Suprapubic skin (tissue), 4 donors: ENCODE results near the gene VWA3B. TPM values are rescaled to one million over a fixed set of nuclear protein-coding genes. Genes with fewer than 3 reads are reported as not detected.

ENCODE experiments used
- DNase-seq, 2 donors: peaks; one replicate each; pipeline ENCODE4 v3.0.0-alpha.2; 2019; ENCODE audit warnings: low spot score in 2 of 2
- H3K27ac ChIP-seq: fragments of 200-600 bp; sonication (generic); one replicate; pipeline ENCODE4 v1.5.1; 2019
- H3K27me3 ChIP-seq: fragments of 200-600 bp; sonication (generic); one replicate; pipeline ENCODE4 v1.5.1; 2019
- H3K36me3 ChIP-seq: fragments of 200-600 bp; sonication (generic); one replicate; pipeline ENCODE4 v1.5.1; 2019
- H3K4me1 ChIP-seq: fragments of 200-600 bp; sonication (generic); one replicate; pipeline ENCODE4 v1.5.1; 2019
- H3K4me3 ChIP-seq: fragments of 200-600 bp; sonication (generic); one replicate; pipeline ENCODE4 v1.5.1; 2019; ENCODE audit warnings: mild to moderate bottlenecking
- H3K9me3 ChIP-seq: fragments of 200-600 bp; sonication (generic); one replicate; pipeline ENCODE4 v1.5.1; 2019
- EP300 ChIP-seq: sonication (generic); formaldehyde crosslinking; IDR thresholded peaks from one replicate; pipeline ENCODE4 v1.6.1; 2017; ENCODE audit warnings: antibody characterized with exemption
- POLR2A ChIP-seq, 2 donors: fragments of 450-650 bp; IDR thresholded peaks; one replicate each; pipeline ENCODE4 v1.6.1; 2017; ENCODE audit warnings: antibody characterized with exemption in 2 of 2, mild to moderate bottlenecking in 2 of 2, moderate library complexity in 2 of 2
- POLR2AphosphoS5 ChIP-seq, 3 donors: sonication (generic); formaldehyde crosslinking; IDR thresholded peaks; one replicate each; pipeline ENCODE4 v1.6.1; 2017; ENCODE audit warnings: antibody characterized with exemption in 3 of 3
- WGBS: methylation state at CpG from one replicate; pipeline ENCODE4 v1.1.5; 2018; 5-methylcytosine and 5-hydroxymethylcytosine counted together
- total RNA-seq, 4 donors: library from RNA; depleted of rRNA; stranded (reverse); fragments of >200 nt; gene quantifications; one replicate each; pipeline ENCODE4 v1.1.0, GENCODE V29; 2016
- TF ChIP-seq, protein P1 (sequence below), 2 donors: fragments of 200-600 bp in 1 of 2; fragments of 450-650 bp in 1 of 2; sonication (generic) in 1 of 2; IDR thresholded peaks; one replicate each; pipeline ENCODE4 v1.5.1; 2016 to 2019; ENCODE audit warnings: antibody characterized with exemption in 2 of 2, mild to moderate bottlenecking in 1 of 2, moderate library complexity in 1 of 2

The VWA3B gene
- total RNA-seq, 4 donors from 2014 or later: not detected

- Histone ChIP-seq H3K4me3 (no peak overlapping the region), H3K36me3 (no peaks in the 10 kb centered on the region), H3K27ac (no peak overlapping the region), H3K9me3 (no peaks in the 10 kb centered on the region), H3K4me1 (no peaks in the 10 kb centered on the region), H3K27me3 (no peaks in the 10 kb centered on the region)
- DNase-seq: no peak
- no peak for TF ChIP-seq POLR2AphosphoS5 (IDR thresholded peaks at IDR 0.05)
- TF ChIP-seq POLR2A (IDR thresholded peaks at IDR 0.05): no peak
- TF ChIP-seq, protein P1, sequence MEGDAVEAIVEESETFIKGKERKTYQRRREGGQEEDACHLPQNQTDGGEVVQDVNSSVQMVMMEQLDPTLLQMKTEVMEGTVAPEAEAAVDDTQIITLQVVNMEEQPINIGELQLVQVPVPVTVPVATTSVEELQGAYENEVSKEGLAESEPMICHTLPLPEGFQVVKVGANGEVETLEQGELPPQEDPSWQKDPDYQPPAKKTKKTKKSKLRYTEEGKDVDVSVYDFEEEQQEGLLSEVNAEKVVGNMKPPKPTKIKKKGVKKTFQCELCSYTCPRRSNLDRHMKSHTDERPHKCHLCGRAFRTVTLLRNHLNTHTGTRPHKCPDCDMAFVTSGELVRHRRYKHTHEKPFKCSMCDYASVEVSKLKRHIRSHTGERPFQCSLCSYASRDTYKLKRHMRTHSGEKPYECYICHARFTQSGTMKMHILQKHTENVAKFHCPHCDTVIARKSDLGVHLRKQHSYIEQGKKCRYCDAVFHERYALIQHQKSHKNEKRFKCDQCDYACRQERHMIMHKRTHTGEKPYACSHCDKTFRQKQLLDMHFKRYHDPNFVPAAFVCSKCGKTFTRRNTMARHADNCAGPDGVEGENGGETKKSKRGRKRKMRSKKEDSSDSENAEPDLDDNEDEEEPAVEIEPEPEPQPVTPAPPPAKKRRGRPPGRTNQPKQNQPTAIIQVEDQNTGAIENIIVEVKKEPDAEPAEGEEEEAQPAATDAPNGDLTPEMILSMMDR (IDR thresholded peaks at IDR 0.05): no peak
- no peak for TF ChIP-seq EP300
- WGBS: 78% methylated on average over 6 of the region's 6 CpGs
These were observed 27.8 kb downstream of the VWA3B start for GRCh38 chr2:98114643-98115330.

DNA sequence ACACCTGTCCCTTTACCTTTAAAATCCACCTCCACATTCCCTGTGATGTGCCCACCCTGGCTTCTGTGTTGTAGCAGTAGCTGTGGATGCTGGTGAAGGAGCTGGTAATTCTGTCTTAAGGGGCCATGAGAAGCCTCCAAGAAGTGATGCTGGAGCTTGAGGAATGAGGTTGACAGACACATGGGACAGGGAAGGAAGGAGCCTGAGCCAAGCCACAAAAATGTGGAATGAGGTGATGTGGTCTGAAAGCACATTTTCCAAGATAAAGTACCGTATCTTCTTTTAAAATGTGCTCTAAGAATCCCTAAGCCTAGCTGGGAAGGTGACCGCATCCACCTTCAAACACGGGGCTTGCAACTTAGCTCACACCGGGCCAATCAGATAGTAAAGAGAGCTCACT is 31.2 kb downstream of the VWA3B start:
- Histone ChIP-seq H3K9me3 (no peaks in the 10 kb centered on the region), H3K4me1 (no peaks in the 10 kb centered on the region), H3K27me3 (no peaks in the 10 kb centered on the region), H3K36me3 (no peaks in the 10 kb centered on the region), H3K4me3 (no peak overlapping the region), H3K27ac (no peak overlapping the region)
- 73% methylated on average over 4 of the region's 4 CpGs for WGBS
- DNase-seq: no peak
- TF ChIP-seq EP300: no peak

DNA sequence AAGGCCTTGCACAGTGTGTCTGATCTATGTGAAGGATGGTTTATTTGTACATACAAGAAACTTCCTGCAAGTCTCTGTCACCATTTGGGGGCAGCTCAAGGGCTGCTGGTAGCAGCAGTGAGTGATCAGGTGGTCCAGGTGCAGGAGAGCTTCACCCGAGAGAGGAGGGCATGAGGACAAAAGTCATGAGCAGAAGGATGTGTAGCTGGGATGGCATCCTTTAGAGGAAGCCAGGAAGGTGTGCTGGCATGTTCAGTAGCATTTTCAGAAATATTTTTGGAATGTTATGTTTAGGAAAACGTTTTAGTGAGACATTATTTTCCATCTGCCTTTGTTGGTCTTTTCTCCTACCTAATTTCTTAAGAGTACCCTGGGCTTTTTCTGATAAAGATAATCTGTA is 31.9 kb downstream of the VWA3B start:
- H3K27ac ChIP-seq: no peak overlapping the region
- H3K9me3 ChIP-seq: no peaks in the 10 kb centered on the region
- no peak for DNase-seq
- H3K36me3 ChIP-seq: no peaks in the 10 kb centered on the region
- WGBS: 33% methylated on average over 2 of the region's 2 CpGs
- no peak overlapping the region for H3K4me3 ChIP-seq
- TF ChIP-seq, protein P1 (IDR thresholded peaks at IDR 0.05): no peak
- TF ChIP-seq POLR2AphosphoS5 (IDR thresholded peaks at IDR 0.05): no peak
- TF ChIP-seq EP300: no peak
- no peaks in the 10 kb centered on the region for H3K4me1 ChIP-seq
- no peaks in the 10 kb centered on the region for H3K27me3 ChIP-seq

DNA sequence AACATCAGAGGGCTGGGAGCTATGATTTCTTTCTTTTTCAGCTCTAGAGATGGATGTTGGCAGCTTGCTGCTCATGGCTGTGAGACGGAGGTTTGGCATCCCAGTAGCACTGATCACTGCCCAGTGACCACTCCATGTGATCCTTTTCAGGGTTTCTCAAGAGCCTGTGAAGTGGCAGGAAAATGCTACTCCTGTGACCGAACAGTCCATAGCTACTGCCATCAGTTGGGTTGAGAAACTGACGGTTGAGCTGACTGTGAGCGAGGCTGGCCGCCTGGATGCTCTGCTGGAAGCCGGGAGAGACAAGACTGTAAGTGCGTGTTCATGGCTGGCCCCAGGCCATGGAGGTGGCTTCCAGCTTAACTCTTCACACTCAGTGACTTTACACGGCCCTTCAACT is 34.2 kb downstream of the VWA3B start:
- Histone ChIP-seq H3K4me3 (no peak overlapping the region), H3K36me3 (no peaks in the 10 kb centered on the region), H3K27me3 (no peaks in the 10 kb centered on the region), H3K27ac (no peak overlapping the region), H3K9me3 (no peaks in the 10 kb centered on the region), H3K4me1 (no peaks in the 10 kb centered on the region)
- DNase-seq: no peak
- TF ChIP-seq POLR2AphosphoS5 (IDR thresholded peaks at IDR 0.05): no peak
- no peak for TF ChIP-seq POLR2A (IDR thresholded peaks at IDR 0.05)
- no peak for TF ChIP-seq EP300
- TF ChIP-seq, protein P1 (IDR thresholded peaks at IDR 0.05): no peak
- WGBS: 50% methylated on average over 8 of the region's 8 CpGs

DNA sequence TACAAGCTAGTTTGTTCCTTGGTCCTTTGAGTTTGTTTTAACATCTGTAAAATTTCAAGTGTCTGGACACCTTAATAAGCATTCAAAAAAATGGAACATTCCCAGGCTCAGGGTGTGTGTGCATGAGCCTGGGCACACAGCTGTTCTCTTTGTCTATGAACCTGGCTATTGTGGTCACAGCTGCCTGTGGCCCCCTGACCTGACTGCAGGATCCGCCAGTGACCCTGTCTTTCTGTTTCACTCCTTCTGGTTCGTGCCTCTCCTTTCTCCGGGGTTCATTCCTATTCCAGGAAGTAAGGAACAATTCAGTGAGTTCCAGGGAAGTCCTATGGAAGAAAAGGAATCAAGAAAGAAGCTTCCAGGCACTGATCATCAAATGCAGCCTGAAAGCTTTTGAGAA is 35.6 kb downstream of the VWA3B start:
- 62% methylated on average over 3 of the region's 3 CpGs for WGBS
- no peak for DNase-seq
- TF ChIP-seq EP300 (no peak), POLR2A (IDR thresholded peaks at IDR 0.05) (no peak), POLR2AphosphoS5 (IDR thresholded peaks at IDR 0.05) (no peak)
- TF ChIP-seq, protein P1 (IDR thresholded peaks at IDR 0.05): no peak

GRCh38 chr2:98123286-98123685 is 36.3 kb downstream of the VWA3B start:
- WGBS: 46% methylated on average over 8 of the region's 8 CpGs
- no peak for TF ChIP-seq EP300
- TF ChIP-seq, protein P1 (IDR thresholded peaks at IDR 0.05): no peak
- TF ChIP-seq POLR2A (IDR thresholded peaks at IDR 0.05): no peak
- no peak for TF ChIP-seq POLR2AphosphoS5 (IDR thresholded peaks at IDR 0.05)
- peaks cover 11% of the 10 kb centered on the region for H3K4me1 ChIP-seq
- H3K27me3 ChIP-seq: no peaks in the 10 kb centered on the region
- no peak overlapping the region for H3K27ac ChIP-seq
- H3K4me3 ChIP-seq: no peak overlapping the region
- no peaks in the 10 kb centered on the region for H3K9me3 ChIP-seq
- no peaks in the 10 kb centered on the region for H3K36me3 ChIP-seq
- DNase-seq: no peak

More for the DNA sequence above, 35.6 kb downstream of the VWA3B start:
- Histone ChIP-seq H3K4me3 (no peak overlapping the region), H3K27ac (no peak overlapping the region), H3K4me1 (peaks cover 5% of the 10 kb centered on the region), H3K9me3 (no peaks in the 10 kb centered on the region), H3K36me3 (no peaks in the 10 kb centered on the region), H3K27me3 (no peaks in the 10 kb centered on the region)
